Astrocyte (in vitro differentiated cells and primary cell): ENCODE measurements around the gene OPCML. TPM values are rescaled to one million over a fixed set of nuclear protein-coding genes. Genes with fewer than 3 reads are reported as not detected.

Source experiments
- DNase-seq: peaks from one replicate; pipeline ENCODE4 v3.0.0-alpha.2; 2010; ENCODE audit warnings: low read depth
- FAIRE-seq: peaks from 2 replicates; lab custom pipeline; 2011; peaks lifted over from hg19 to GRCh38; lab: Jason Lieb, UNC
- H2AFZ ChIP-seq: 2 replicates; pipeline ENCODE4 v1.6.0; 2012; ENCODE audit warnings: low read depth, low read length, inconsistent platforms
- H3K27ac ChIP-seq: 2 replicates; pipeline ENCODE4 v1.5.1; 2011; ENCODE audit warnings: low read depth, low read length, inconsistent platforms
- H3K27me3 ChIP-seq: 2 replicates; pipeline ENCODE4 v1.6.0; 2011; ENCODE audit warnings: low read length, inconsistent platforms; ENCODE audit not compliant: insufficient read depth
- H3K36me3 ChIP-seq: 2 replicates; pipeline ENCODE4 v1.5.1; 2011; ENCODE audit warnings: low read length, inconsistent platforms; ENCODE audit not compliant: insufficient read depth
- H3K4me1 ChIP-seq: 2 replicates; pipeline ENCODE4 v1.5.1; 2011; ENCODE audit warnings: low read length, inconsistent platforms; ENCODE audit not compliant: insufficient read depth
- H3K4me2 ChIP-seq: 2 replicates; pipeline ENCODE4 v1.6.0; 2012; ENCODE audit warnings: low read length, inconsistent platforms
- H3K4me3 ChIP-seq: 2 replicates; pipeline ENCODE4 v1.5.1; 2011; ENCODE audit warnings: low read depth, mild to moderate bottlenecking, low read length, inconsistent platforms; ENCODE audit not compliant: insufficient read depth
- H3K79me2 ChIP-seq: 2 replicates; pipeline ENCODE4 v1.6.0; 2012; ENCODE audit warnings: mild to moderate bottlenecking, low read length, inconsistent platforms; ENCODE audit not compliant: insufficient read depth
- H3K9ac ChIP-seq: 2 replicates; pipeline ENCODE4 v1.6.0; 2012; ENCODE audit warnings: mild to moderate bottlenecking, low read length, inconsistent platforms
- H3K9me3 ChIP-seq: 2 replicates; pipeline ENCODE4 v1.5.1; 2012; ENCODE audit warnings: low read depth, mild to moderate bottlenecking, low read length, inconsistent platforms; ENCODE audit not compliant: insufficient read depth
- H4K20me1 ChIP-seq: 2 replicates; pipeline ENCODE4 v1.6.0; 2012; ENCODE audit warnings: low read length, inconsistent platforms; ENCODE audit not compliant: insufficient read depth
- H3K27ac Mint-ChIP-seq: one replicate; pipeline ENCODE4 v1.8.0; 2021; ENCODE audit warnings: mild to moderate bottlenecking, mixed read lengths; ENCODE audit not compliant: unreplicated experiment
- H3K27me3 Mint-ChIP-seq: one replicate; pipeline ENCODE4 v1.8.0; 2021; ENCODE audit warnings: low read depth, mixed read lengths; ENCODE audit not compliant: unreplicated experiment
- H3K36me3 Mint-ChIP-seq: one replicate; pipeline ENCODE4 v1.8.0; 2021; ENCODE audit warnings: low read depth, mixed read lengths; ENCODE audit not compliant: unreplicated experiment
- H3K4me1 Mint-ChIP-seq: one replicate; pipeline ENCODE4 v1.8.0; 2021; ENCODE audit warnings: low read depth, mixed read lengths; ENCODE audit not compliant: unreplicated experiment
- H3K4me3 Mint-ChIP-seq: one replicate; pipeline ENCODE4 v1.8.0; 2021; ENCODE audit warnings: mild to moderate bottlenecking, moderate library complexity, mixed read lengths; ENCODE audit not compliant: unreplicated experiment
- H3K9me3 Mint-ChIP-seq: one replicate; pipeline ENCODE4 v1.8.0; 2021; ENCODE audit warnings: mild to moderate bottlenecking, mixed read lengths; ENCODE audit not compliant: unreplicated experiment
- CTCF ChIP-seq: IDR thresholded peaks from 2 replicates; pipeline ENCODE4 v1.5.1; 2011; ENCODE audit warnings: low read depth, mild to moderate bottlenecking, inconsistent platforms, low read length, moderate library complexity; ENCODE audit not compliant: insufficient read depth
- EZH2 ChIP-seq: IDR thresholded peaks from 2 replicates; pipeline ENCODE4 v1.6.1; 2012; ENCODE audit warnings: mild to moderate bottlenecking, low read length, inconsistent platforms; ENCODE audit not compliant: insufficient read depth
- total RNA-seq: library from RNA; stranded (reverse); gene quantifications from 2 replicates; pipeline ENCODE4 v1.2.1, GENCODE V29; 2021

Gene OPCML
- total RNA-seq, 1 donor from 2014 or later = 7.9 TPM

- TF ChIP-seq CTCF (no peak), EZH2 (no peak)
- H3K36me3 Mint-ChIP-seq = no peaks in the 10 kb centered on the region
Observed at GRCh38 chr11:132716037-132716436, 816.3 kb downstream of the OPCML start.

GRCh38 chr11:132714859-132715440, 817.4 kb downstream of the OPCML start:
- H3K27me3 Mint-ChIP-seq = peaks cover 3% of the 10 kb centered on the region
- H3K4me3 Mint-ChIP-seq = no peak overlapping the region
- H3K9me3 Mint-ChIP-seq = peaks cover 5% of the 10 kb centered on the region
- H3K36me3 Mint-ChIP-seq = no peaks in the 10 kb centered on the region
- H3K9me3 ChIP-seq = no peaks in the 10 kb centered on the region
- no peak overlapping the region for H3K4me3 ChIP-seq
- TF ChIP-seq CTCF = no peak
- no peak for TF ChIP-seq EZH2
- no peaks in the 10 kb centered on the region for H3K27me3 ChIP-seq
- peaks cover 18% of the 10 kb centered on the region for H3K4me1 Mint-ChIP-seq
- H3K4me1 ChIP-seq = peaks cover 10% of the 10 kb centered on the region
- H3K36me3 ChIP-seq = no peaks in the 10 kb centered on the region
- peak overlapping the region; percentile 5 for H3K4me2 ChIP-seq
- FAIRE-seq (peak; percentile 20), DNase-seq (peak; percentile 38)
- H3K27ac Mint-ChIP-seq = no peak overlapping the region
- no peak overlapping the region for H2AFZ ChIP-seq
- no peak overlapping the region for H3K9ac ChIP-seq
- H3K79me2 ChIP-seq = no peaks in the 10 kb centered on the region
- no peaks in the 10 kb centered on the region for H4K20me1 ChIP-seq
- no peak overlapping the region for H3K27ac ChIP-seq

More at GRCh38 chr11:132716037-132716436, 816.3 kb downstream of the OPCML start:
- Mint-ChIP-seq H3K4me1 (peaks cover 26% of the 10 kb centered on the region), H3K4me3 (no peak overlapping the region), H3K27ac (no peak overlapping the region), H3K9me3 (peaks cover 5% of the 10 kb centered on the region), H3K27me3 (no peaks in the 10 kb centered on the region)
- Histone ChIP-seq H2AFZ (no peak overlapping the region), H3K4me1 (peaks cover 10% of the 10 kb centered on the region), H3K4me3 (no peak overlapping the region), H3K36me3 (no peaks in the 10 kb centered on the region), H3K27ac (no peak overlapping the region), H3K4me2 (no peak overlapping the region), H3K27me3 (no peaks in the 10 kb centered on the region), H3K9me3 (no peaks in the 10 kb centered on the region), H3K79me2 (no peaks in the 10 kb centered on the region), H3K9ac (no peak overlapping the region), H4K20me1 (no peaks in the 10 kb centered on the region)
- DNase-seq = no peak
- no peak for FAIRE-seq

DNA sequence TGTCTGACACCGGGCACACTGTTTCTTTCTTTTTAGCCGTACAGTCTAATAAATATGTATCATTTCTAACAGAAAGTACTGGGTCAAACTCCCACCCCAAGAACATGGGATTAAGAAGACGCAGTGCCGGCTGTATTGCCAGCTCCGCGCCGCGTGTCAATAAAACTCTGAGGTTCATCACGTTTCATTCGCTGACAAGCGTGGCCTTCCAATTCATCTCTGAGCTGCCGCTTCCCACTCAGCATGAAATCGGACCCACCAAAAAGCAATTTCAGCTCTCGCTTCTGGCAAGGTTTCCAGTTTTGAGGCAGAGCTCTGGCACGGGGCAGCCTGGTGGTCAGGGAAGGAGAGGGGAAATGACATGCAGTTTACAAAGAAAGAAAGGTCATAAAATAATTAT, 819.8 kb downstream of the OPCML start:
- no peaks in the 10 kb centered on the region for H4K20me1 ChIP-seq
- TF ChIP-seq CTCF = no peak
- TF ChIP-seq EZH2 = no peak
- Mint-ChIP-seq H3K27ac (no peak overlapping the region), H3K4me1 (peaks cover 2% of the 10 kb centered on the region), H3K4me3 (no peak overlapping the region), H3K9me3 (peaks cover 5% of the 10 kb centered on the region), H3K27me3 (peaks cover 3% of the 10 kb centered on the region), H3K36me3 (no peaks in the 10 kb centered on the region)
- no peak overlapping the region for H3K27ac ChIP-seq
- H3K4me3 ChIP-seq = no peak overlapping the region
- H3K9ac ChIP-seq = no peak overlapping the region
- no peaks in the 10 kb centered on the region for H3K27me3 ChIP-seq
- H3K4me2 ChIP-seq = peak overlapping the region; percentile 70
- no peaks in the 10 kb centered on the region for H3K9me3 ChIP-seq
- no peaks in the 10 kb centered on the region for H3K36me3 ChIP-seq
- peak overlapping the region; percentile 44 for H2AFZ ChIP-seq
- H3K4me1 ChIP-seq = no peaks in the 10 kb centered on the region
- FAIRE-seq (no peak), DNase-seq (no peak)
- H3K79me2 ChIP-seq = no peaks in the 10 kb centered on the region
